SK-N-SH (cell line): Measurements from ENCODE around the gene SERPINA12. TPM values are rescaled to one million over a fixed set of nuclear protein-coding genes. Genes with fewer than 3 reads are reported as not detected.

Source experiments
- CTCF ChIA-PET: fragments of 300-600, 350-600 bp; formaldehyde crosslinking; extraction: SDS; loops from one replicate; lab custom pipeline; 2021; lab: Yijun Ruan, JAX
- POLR2A ChIA-PET: fragments of 350-600 bp; sonication (Branson Sonifier 250); formaldehyde crosslinking; extraction: SDS; loops from one replicate; lab custom pipeline; 2020; ENCODE audit warnings: antibody characterized with exemption, inconsistent platforms; lab: Yijun Ruan, JAX
- DNase-seq: peaks from one replicate; pipeline ENCODE4 v3.0.0; 2012
- H2AFZ ChIP-seq: fragments of 200-600 bp; sonication (generic); 2 replicates; pipeline ENCODE4 v1.8.1; 2016; ENCODE audit warnings: antibody characterized with exemption, mild to moderate bottlenecking, low read depth
- H3F3A ChIP-seq: fragments of 200-600 bp; sonication (generic); replicated peaks from 2 replicates; pipeline ENCODE3; 2016; ENCODE audit warnings: antibody characterized with exemption, mild to moderate bottlenecking; ENCODE audit not compliant: insufficient read depth
- H3K27ac ChIP-seq, 2 experiments: fragments of 200-500 bp in 1 of 2; fragments of 200-600 bp in 1 of 2; sonication (Bioruptor generic) in 1 of 2; sonication (generic), shearing (Covaris generic) in 1 of 2; 2 replicates each; pipeline versions ENCODE4 v1.5.1 to v1.6.1; 2014 to 2016; ENCODE audit warnings: low read depth in 2 of 2, inconsistent platforms in 1 of 2, low read length in 1 of 2, mild to moderate bottlenecking in 1 of 2, mixed read lengths in 1 of 2
- H3K27me3 ChIP-seq: fragments of 200-600 bp; sonication (generic), shearing (Covaris generic); 2 replicates; pipeline ENCODE4 v1.6.1; 2016; ENCODE audit warnings: mixed run types; ENCODE audit not compliant: insufficient read depth
- H3K36me3 ChIP-seq, 2 experiments: fragments of 200-500 bp in 1 of 2; fragments of 200-600 bp in 1 of 2; sonication (Bioruptor generic) in 1 of 2; sonication (generic) in 1 of 2; replicated peaks in 1 of 2; 2 replicates each; pipeline versions ENCODE3 to v1.5.1; 2014 to 2016; ENCODE audit warnings: low read length in 1 of 2, mild to moderate bottlenecking in 1 of 2; ENCODE audit not compliant: insufficient read depth in 2 of 2, control insufficient read depth in 1 of 2
- H3K4me1 ChIP-seq, 2 experiments: fragments of 200-500 bp in 1 of 2; fragments of 200-600 bp in 1 of 2; sonication (Bioruptor generic) in 1 of 2; sonication (generic), shearing (Covaris generic) in 1 of 2; 2 replicates each; pipeline versions ENCODE4 v1.5.1 to v1.6.1; 2014 to 2016; ENCODE audit warnings: low read depth in 1 of 2, low read length in 1 of 2, mixed run types in 1 of 2; ENCODE audit not compliant: insufficient read depth in 2 of 2, control insufficient read depth in 1 of 2
- H3K4me2 ChIP-seq: fragments of 200-600 bp; sonication (generic), shearing (Covaris generic); 2 replicates; pipeline ENCODE4 v1.6.1; 2017; ENCODE audit warnings: mixed run types
- H3K4me3 ChIP-seq, 2 experiments: fragments of 200-500 bp in 1 of 2; fragments of 200-600 bp in 1 of 2; sonication (Bioruptor generic) in 1 of 2; sonication (generic), shearing (Covaris generic) in 1 of 2; 2 replicates each; pipeline versions ENCODE4 v1.5.1 to v1.8.1; 2014 to 2016; ENCODE audit warnings: low read depth in 2 of 2, inconsistent platforms in 1 of 2, low read length in 1 of 2, mild to moderate bottlenecking in 1 of 2, mixed read lengths in 1 of 2, moderate library complexity in 1 of 2
- H3K79me2 ChIP-seq: fragments of 200-600 bp; sonication (generic); 2 replicates; pipeline ENCODE4 v1.8.1; 2017; ENCODE audit warnings: mild to moderate bottlenecking; ENCODE audit not compliant: insufficient read depth
- H3K9ac ChIP-seq: fragments of 200-600 bp; sonication (generic); 2 replicates; pipeline ENCODE4 v1.6.1; 2017; ENCODE audit warnings: mixed run types
- H3K9me2 ChIP-seq: fragments of 200-600 bp; sonication (generic); 2 replicates; pipeline ENCODE4 v1.6.1; 2017; ENCODE audit warnings: mixed run types
- H3K9me3 ChIP-seq: fragments of 200-600 bp; sonication (generic); 2 replicates; pipeline ENCODE4 v1.6.1; 2017; ENCODE audit warnings: mixed run types, mild to moderate bottlenecking, moderate library complexity
- H4K20me1 ChIP-seq: fragments of 200-600 bp; sonication (generic); 2 replicates; pipeline ENCODE4 v1.6.1; 2017; ENCODE audit warnings: mild to moderate bottlenecking, mixed run types; ENCODE audit not compliant: insufficient read depth
- CHD2 ChIP-seq: fragments of 150-350 bp; IDR thresholded peaks from 2 replicates; pipeline ENCODE4 v1.6.1; 2018; ENCODE audit warnings: low read length; ENCODE audit not compliant: partially characterized antibody
- EP300 ChIP-seq, 2 experiments: IDR thresholded peaks; 2 replicates each; pipeline versions ENCODE4 v1.4.0 to v1.6.1; 2012; ENCODE audit warnings: borderline replicate concordance in 1 of 2, low read depth in 1 of 2, low read length in 1 of 2
- EZH2phosphoT487 ChIP-seq: fragments of 200-600 bp; sonication (generic); IDR thresholded peaks from 2 replicates; pipeline ENCODE4 v1.6.1; 2017; ENCODE audit warnings: low read depth, mixed run types, mild to moderate bottlenecking, antibody characterized with exemption, moderate library complexity, borderline replicate concordance
- FOXJ3 ChIP-seq: sonication (generic); formaldehyde crosslinking; IDR thresholded peaks from 2 replicates; pipeline ENCODE4 v1.5.1; 2020; ENCODE audit warnings: mild to moderate bottlenecking, missing genetic modification reagents
- FOXM1 ChIP-seq: IDR thresholded peaks from 2 replicates; pipeline ENCODE4 v1.4.0; 2012; ENCODE audit warnings: low read depth, mild to moderate bottlenecking
- GABPA ChIP-seq: IDR thresholded peaks from 2 replicates; pipeline ENCODE4 v1.4.0; 2012; ENCODE audit warnings: low read depth, mild to moderate bottlenecking
- JUND ChIP-seq: IDR thresholded peaks from 2 replicates; pipeline ENCODE4 v1.4.0; 2012
- NFIC ChIP-seq: IDR thresholded peaks from 2 replicates; pipeline ENCODE4 v1.4.0; 2012; ENCODE audit warnings: borderline replicate concordance
- NRF1 ChIP-seq: IDR thresholded peaks from 2 replicates; pipeline ENCODE4 v1.6.1; 2012; ENCODE audit warnings: low read depth, mild to moderate bottlenecking, low read length
- RAD21 ChIP-seq: IDR thresholded peaks from 2 replicates; pipeline ENCODE4 v1.6.1; 2012; ENCODE audit warnings: mild to moderate bottlenecking, low read length
- RCOR1 ChIP-seq: fragments of 150-350 bp; IDR thresholded peaks from 2 replicates; pipeline ENCODE4 v1.6.1; 2017; ENCODE audit warnings: antibody characterized with exemption, low read length
- RXRA ChIP-seq: IDR thresholded peaks from 2 replicates; pipeline ENCODE4 v1.4.0; 2012; ENCODE audit warnings: low read depth, mild to moderate bottlenecking, borderline replicate concordance
- SMC3 ChIP-seq: IDR thresholded peaks from 2 replicates; pipeline ENCODE4 v1.6.1; 2012; ENCODE audit warnings: low read depth, low read length, improper control_type of control experiment
- TAF1 ChIP-seq: IDR thresholded peaks from 2 replicates; pipeline ENCODE4 v1.6.1; 2012; ENCODE audit warnings: low read depth, mild to moderate bottlenecking, low read length, moderate library complexity, borderline replicate concordance
- TCF12 ChIP-seq: IDR thresholded peaks from 2 replicates; pipeline ENCODE4 v1.4.0; 2012
- TEAD4 ChIP-seq: IDR thresholded peaks from 2 replicates; pipeline ENCODE4 v1.4.0; 2012; ENCODE audit warnings: mild to moderate bottlenecking, borderline replicate concordance; ENCODE audit not compliant: insufficient read depth
- YY1 ChIP-seq: IDR thresholded peaks from 2 replicates; pipeline ENCODE4 v1.4.0; 2012; ENCODE audit warnings: low read depth, mild to moderate bottlenecking
- WGBS: methylation state at CpG from one replicate; pipeline ENCODE4 v1.1.6; 2017; ENCODE audit warnings: low lambda C conversion rate; 5-methylcytosine and 5-hydroxymethylcytosine counted together
- polyA plus RNA-seq, 3 experiments: library from polyadenylated mRNA; depleted of rRNA; stranded (reverse); fragments of >200 nt; gene quantifications; 2 replicates each; pipeline ENCODE4 v1.2.3, GENCODE V29; 2012
- TF ChIP-seq, protein P1 (sequence below): fragments of 150-350 bp; IDR thresholded peaks from 2 replicates; pipeline ENCODE4 v1.6.1; 2017; ENCODE audit warnings: antibody characterized with exemption, low read length, low read depth, borderline replicate concordance
- TF ChIP-seq, protein P2 (sequence below): IDR thresholded peaks from 2 replicates; pipeline ENCODE4 v1.4.0; 2012; ENCODE audit warnings: low read depth
- TF ChIP-seq, protein P3 (sequence below): IDR thresholded peaks from 2 replicates; pipeline ENCODE4; 2012
- TF ChIP-seq, protein P4 (sequence below): fragments of 200-600 bp; sonication (generic); IDR thresholded peaks from 2 replicates; pipeline ENCODE4 v1.6.1; 2017; ENCODE audit warnings: antibody characterized with exemption, mild to moderate bottlenecking, moderate library complexity
- TF ChIP-seq, protein P5 (sequence below): fragments of 150-350 bp; IDR thresholded peaks from 2 replicates; pipeline ENCODE4 v1.6.1; 2016; ENCODE audit warnings: mild to moderate bottlenecking, low read depth, low read length

SERPINA12 gene
- polyA plus RNA-seq, 1 of the 3 experiments (the other 2 are of a cell fraction) = not detected

DNA sequence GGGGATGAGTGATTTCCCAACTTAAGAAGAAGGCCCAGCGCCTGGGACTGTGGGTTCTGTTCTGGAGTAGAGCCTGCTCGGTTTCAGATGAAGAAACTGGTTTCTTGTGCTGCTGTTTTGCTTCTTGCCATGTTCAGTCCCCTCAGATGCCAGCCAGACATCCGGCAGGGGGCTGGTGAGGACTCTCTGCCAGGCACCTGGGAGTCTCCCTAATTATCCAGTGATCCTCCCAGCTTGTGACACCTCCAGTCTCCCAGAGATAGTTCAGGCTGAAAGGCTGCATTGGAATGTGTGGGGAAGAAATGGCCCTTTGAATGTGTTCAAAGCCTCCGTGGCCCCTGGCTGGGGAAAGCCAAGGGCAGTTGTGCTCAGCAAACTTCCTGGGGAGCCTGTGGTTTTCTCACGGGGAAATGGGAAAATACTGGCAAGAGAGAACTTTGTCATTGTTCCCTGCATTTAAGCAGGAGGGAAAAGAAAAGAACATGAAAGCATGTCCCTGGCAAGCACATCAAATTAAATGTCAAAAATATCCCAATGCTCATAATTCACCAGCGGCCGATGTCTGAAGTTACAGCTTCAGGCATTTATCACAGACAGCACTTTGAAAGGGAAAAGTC, 8.5 kb upstream of the SERPINA12 start:
- WGBS = 23% methylated on average over 7 of the region's 7 CpGs
- Histone ChIP-seq H3K4me2 (no peak overlapping the region), H3K27ac (no peak overlapping the region), H3K9me2 (no peaks in the 10 kb centered on the region), H3K9me3 (no peaks in the 10 kb centered on the region), H3K79me2 (no peaks in the 10 kb centered on the region), H3K27me3 (peaks cover 6% of the 10 kb centered on the region; the same call in 1 of the 2 replicates), H3K4me1 (no peaks in the 10 kb centered on the region), H3F3A (no peaks in the 10 kb centered on the region), H3K36me3 (no peaks in the 10 kb centered on the region), H4K20me1 (no peaks in the 10 kb centered on the region), H3K9ac (no peak overlapping the region), H3K4me3 (no peak overlapping the region), H2AFZ (no peak overlapping the region)
- ChIA-PET CTCF (interaction anchor here (0.8 kb wide), 1 partner anchor 31 kb away, joined by 3 read pairs; no protein-coding TSS in a partner anchor), POLR2A (no interaction called here)
- DNase-seq = no peak
- TF ChIP-seq FOXM1 (no peak), FOXJ3 (CRISPR knock-in tag) (no peak), SMC3 (no peak), CHD2 (no peak), EZH2phosphoT487 (no peak), TAF1 (no peak), RCOR1 (no peak), NRF1 (no peak)
- TF ChIP-seq, protein P1, sequence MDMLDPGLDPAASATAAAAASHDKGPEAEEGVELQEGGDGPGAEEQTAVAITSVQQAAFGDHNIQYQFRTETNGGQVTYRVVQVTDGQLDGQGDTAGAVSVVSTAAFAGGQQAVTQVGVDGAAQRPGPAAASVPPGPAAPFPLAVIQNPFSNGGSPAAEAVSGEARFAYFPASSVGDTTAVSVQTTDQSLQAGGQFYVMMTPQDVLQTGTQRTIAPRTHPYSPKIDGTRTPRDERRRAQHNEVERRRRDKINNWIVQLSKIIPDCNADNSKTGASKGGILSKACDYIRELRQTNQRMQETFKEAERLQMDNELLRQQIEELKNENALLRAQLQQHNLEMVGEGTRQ = no peak
- TF ChIP-seq, protein P2, sequence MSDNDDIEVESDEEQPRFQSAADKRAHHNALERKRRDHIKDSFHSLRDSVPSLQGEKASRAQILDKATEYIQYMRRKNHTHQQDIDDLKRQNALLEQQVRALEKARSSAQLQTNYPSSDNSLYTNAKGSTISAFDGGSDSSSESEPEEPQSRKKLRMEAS = no peak
- TF ChIP-seq, protein P3, sequence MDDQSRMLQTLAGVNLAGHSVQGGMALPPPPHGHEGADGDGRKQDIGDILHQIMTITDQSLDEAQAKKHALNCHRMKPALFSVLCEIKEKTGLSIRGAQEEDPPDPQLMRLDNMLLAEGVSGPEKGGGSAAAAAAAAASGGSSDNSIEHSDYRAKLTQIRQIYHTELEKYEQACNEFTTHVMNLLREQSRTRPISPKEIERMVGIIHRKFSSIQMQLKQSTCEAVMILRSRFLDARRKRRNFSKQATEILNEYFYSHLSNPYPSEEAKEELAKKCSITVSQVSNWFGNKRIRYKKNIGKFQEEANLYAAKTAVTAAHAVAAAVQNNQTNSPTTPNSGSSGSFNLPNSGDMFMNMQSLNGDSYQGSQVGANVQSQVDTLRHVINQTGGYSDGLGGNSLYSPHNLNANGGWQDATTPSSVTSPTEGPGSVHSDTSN = no peak

DNA sequence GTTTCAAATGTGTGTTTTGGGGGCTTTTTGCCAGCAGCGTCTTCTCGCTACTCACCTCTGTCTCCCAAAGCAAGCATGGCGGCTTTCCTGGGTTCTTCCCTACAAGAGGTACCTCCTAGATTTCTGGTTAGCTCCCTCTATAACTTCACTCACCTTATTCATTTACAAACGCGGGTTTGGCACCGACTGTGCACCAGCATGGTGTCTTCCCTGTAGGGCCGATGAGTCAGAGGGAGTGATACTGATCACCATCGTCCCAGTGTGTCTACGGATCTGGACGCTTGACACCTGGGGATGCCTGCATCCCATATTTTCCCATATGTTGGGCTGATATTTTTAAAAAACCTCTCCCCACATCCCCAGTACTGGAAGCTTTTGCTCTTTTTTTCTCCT, 8.0 kb upstream of the SERPINA12 start:
- no peaks in the 10 kb centered on the region for H3K79me2 ChIP-seq
- H3F3A ChIP-seq = no peaks in the 10 kb centered on the region
- no peak overlapping the region for H3K9ac ChIP-seq
- H3K9me2 ChIP-seq = no peaks in the 10 kb centered on the region
- POLR2A ChIA-PET = no interaction called here
- no peak for DNase-seq
- no peak overlapping the region for H3K4me2 ChIP-seq
- H3K9me3 ChIP-seq = no peaks in the 10 kb centered on the region
- CTCF ChIA-PET = interaction anchor here (0.8 kb wide), 1 partner anchor 32 kb away, joined by 3 read pairs; no protein-coding TSS in a partner anchor
- H4K20me1 ChIP-seq = no peaks in the 10 kb centered on the region
- no peaks in the 10 kb centered on the region for H3K4me1 ChIP-seq
- no peak overlapping the region for H2AFZ ChIP-seq
- peaks cover 6% of the 10 kb centered on the region; the same call in 1 of the 2 replicates for H3K27me3 ChIP-seq
- WGBS = 33% methylated on average over 10 of the region's 10 CpGs
- no peak overlapping the region for H3K27ac ChIP-seq
- no peaks in the 10 kb centered on the region for H3K36me3 ChIP-seq
- H3K4me3 ChIP-seq = no peak overlapping the region
- TF ChIP-seq, protein P3 = no peak
- no peak for TF ChIP-seq TCF12
- no peak for TF ChIP-seq RXRA
- no peak for TF ChIP-seq NFIC
- TF ChIP-seq EP300 (IDR thresholded peaks at IDR 0.05; ENCODE audit: borderline replicate concordance in 1 of 2, low read depth in 1 of 2, low read length in 1 of 2) = no peak
- no peak for TF ChIP-seq RAD21
- no peak for TF ChIP-seq GABPA
- TF ChIP-seq, protein P2 = no peak
- TF ChIP-seq, protein P4, sequence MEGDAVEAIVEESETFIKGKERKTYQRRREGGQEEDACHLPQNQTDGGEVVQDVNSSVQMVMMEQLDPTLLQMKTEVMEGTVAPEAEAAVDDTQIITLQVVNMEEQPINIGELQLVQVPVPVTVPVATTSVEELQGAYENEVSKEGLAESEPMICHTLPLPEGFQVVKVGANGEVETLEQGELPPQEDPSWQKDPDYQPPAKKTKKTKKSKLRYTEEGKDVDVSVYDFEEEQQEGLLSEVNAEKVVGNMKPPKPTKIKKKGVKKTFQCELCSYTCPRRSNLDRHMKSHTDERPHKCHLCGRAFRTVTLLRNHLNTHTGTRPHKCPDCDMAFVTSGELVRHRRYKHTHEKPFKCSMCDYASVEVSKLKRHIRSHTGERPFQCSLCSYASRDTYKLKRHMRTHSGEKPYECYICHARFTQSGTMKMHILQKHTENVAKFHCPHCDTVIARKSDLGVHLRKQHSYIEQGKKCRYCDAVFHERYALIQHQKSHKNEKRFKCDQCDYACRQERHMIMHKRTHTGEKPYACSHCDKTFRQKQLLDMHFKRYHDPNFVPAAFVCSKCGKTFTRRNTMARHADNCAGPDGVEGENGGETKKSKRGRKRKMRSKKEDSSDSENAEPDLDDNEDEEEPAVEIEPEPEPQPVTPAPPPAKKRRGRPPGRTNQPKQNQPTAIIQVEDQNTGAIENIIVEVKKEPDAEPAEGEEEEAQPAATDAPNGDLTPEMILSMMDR = no peak
- TF ChIP-seq FOXJ3 (CRISPR knock-in tag) = no peak
- TF ChIP-seq, protein P5, sequence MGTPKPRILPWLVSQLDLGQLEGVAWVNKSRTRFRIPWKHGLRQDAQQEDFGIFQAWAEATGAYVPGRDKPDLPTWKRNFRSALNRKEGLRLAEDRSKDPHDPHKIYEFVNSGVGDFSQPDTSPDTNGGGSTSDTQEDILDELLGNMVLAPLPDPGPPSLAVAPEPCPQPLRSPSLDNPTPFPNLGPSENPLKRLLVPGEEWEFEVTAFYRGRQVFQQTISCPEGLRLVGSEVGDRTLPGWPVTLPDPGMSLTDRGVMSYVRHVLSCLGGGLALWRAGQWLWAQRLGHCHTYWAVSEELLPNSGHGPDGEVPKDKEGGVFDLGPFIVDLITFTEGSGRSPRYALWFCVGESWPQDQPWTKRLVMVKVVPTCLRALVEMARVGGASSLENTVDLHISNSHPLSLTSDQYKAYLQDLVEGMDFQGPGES = no peak
- TF ChIP-seq JUND = no peak
- no peak for TF ChIP-seq TEAD4
- no peak for TF ChIP-seq YY1
